Naive thymus-derived CD8-positive, alpha-beta T cell (primary cell): ENCODE data around the gene ZNF165. TPM values are rescaled to one million over a fixed set of nuclear protein-coding genes. Genes with fewer than 3 reads are reported as not detected.
"Not testable (repeated sequence)": the region's sequence is repeated elsewhere in the genome, so short reads cannot be mapped to it uniquely, and the experiment has no call there.

ENCODE experiments used
- ATAC-seq, 2 donors: fragments of 150-1000 bp; cut with Tn5 transposase in 1 of 2; sonication (Bioruptor Pico), chemical (Tn5 transposase) in 1 of 2; 1 replicate in 1 of 2; 2 replicates in 1 of 2; pipeline ENCODE4 v1.10.0; 2021; ENCODE audit warnings: mild to moderate bottlenecking in 2 of 2, moderate library complexity in 2 of 2
- POLR2A ChIA-PET: fragments of 350-600 bp; sonication (Branson Sonifier 250); formaldehyde crosslinking; loops from one replicate; lab custom pipeline; 2021; ENCODE audit warnings: antibody characterized with exemption; lab: Charles Lee
- DNase-seq, 10 donors: peaks; one replicate each; pipeline versions ENCODE4 v3.0.0 to v3.0.0-alpha.2; 2020 to 2022
- H3K27ac Mint-ChIP-seq, 10 donors: one replicate each; pipeline ENCODE4 v1.8.0; 2020 to 2022; ENCODE audit warnings: mild to moderate bottlenecking in 10 of 10, mixed read lengths in 10 of 10, moderate library complexity in 4 of 10, inconsistent platforms in 1 of 10
- H3K27me3 Mint-ChIP-seq, 5 donors: one replicate each; pipeline ENCODE4 v1.8.0; 2021 to 2022; ENCODE audit warnings: mixed read lengths in 5 of 5
- H3K36me3 Mint-ChIP-seq, 3 donors: one replicate each; pipeline ENCODE4 v1.8.0; 2020 to 2022; ENCODE audit warnings: mixed read lengths in 3 of 3, mild to moderate bottlenecking in 2 of 3, inconsistent platforms in 1 of 3
- H3K4me1 Mint-ChIP-seq, 4 donors: one replicate each; pipeline ENCODE4 v1.8.0; 2021 to 2022; ENCODE audit warnings: mixed read lengths in 4 of 4
- H3K4me3 Mint-ChIP-seq, 10 donors: one replicate each; pipeline ENCODE4 v1.8.0; 2020 to 2022; ENCODE audit warnings: mild to moderate bottlenecking in 10 of 10, mixed read lengths in 10 of 10, moderate library complexity in 6 of 10, inconsistent platforms in 1 of 10
- H3K9me3 Mint-ChIP-seq, 9 donors: one replicate each; pipeline ENCODE4 v1.8.0; 2020 to 2022; ENCODE audit warnings: mixed read lengths in 9 of 9, mild to moderate bottlenecking in 3 of 9, inconsistent platforms in 1 of 9, moderate library complexity in 1 of 9
- polyA plus RNA-seq, 3 donors: library from polyadenylated mRNA; unstranded; fragments of 300-500 nt; fragmentation: Illumina TruSeq; gene quantifications; one replicate each; pipeline ENCODE4 v1.2.3, GENCODE V29; 2021
- total RNA-seq, 8 experiments: library from RNA in 2 of 8; stranded (reverse) in 2 of 8; gene quantifications; one replicate each; pipeline ENCODE4 v1.2.3 and lab custom pipeline; 2021 to 2026

Gene ZNF165
- total RNA-seq (1 to 10 TPM in 1 of 2 experiments, under 1 TPM in 1; 0.83 to 1.0 TPM), polyA plus RNA-seq (1 to 10 TPM in 1 of 3 donors, under 1 TPM in 2; 0.44 to 1.3 (median 0.90) TPM), total RNA-seq (lab: John Stamatoyannopoulos, UW) (7.3 to 25.1 (median 14.1) reads per million in 6 experiments)

DNA sequence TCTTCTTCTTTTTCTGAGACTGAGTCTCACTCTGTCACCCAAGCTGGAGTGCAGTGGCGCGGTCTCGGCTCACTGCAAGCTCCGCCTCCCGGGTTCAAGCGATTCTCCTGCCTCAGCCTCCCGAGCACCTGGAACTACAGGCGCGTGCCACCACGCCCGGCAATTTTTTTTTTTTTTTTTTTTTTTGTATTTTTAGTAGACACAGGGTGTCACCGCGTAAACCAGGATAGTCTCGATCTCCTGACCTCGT, at the start of gene ZNF165:
Gene ZNF165 (plus strand): TSS at position 188 of the 250 bp plus-strand sequence. CDS start 4,913 bp downstream, outside the sequence.
- H3K27me3 Mint-ChIP-seq, DNase-seq, H3K36me3 Mint-ChIP-seq, H3K9me3 Mint-ChIP-seq: not testable (repeated sequence)
- Mint-ChIP-seq H3K27ac (peak within 1 kb of the TSS; percentile 87 to 100 (median 100)), H3K4me1 (peaks cover 11 to 32% (median 18%) of the 10 kb centered on the region in 4 donors), H3K4me3 (peak within 1 kb of the TSS; percentile 70 to 98 (median 98))
- peak; percentile 21 to 29 for ATAC-seq
- POLR2A ChIA-PET, result interaction anchor here (0.7 to 1.7 kb wide), 9 partner anchors 25 to 1548 kb away, joined by 3 to 13 read pairs (median 6); partner anchors contain the start of genes ZKSCAN8 and ZNF184

DNA sequence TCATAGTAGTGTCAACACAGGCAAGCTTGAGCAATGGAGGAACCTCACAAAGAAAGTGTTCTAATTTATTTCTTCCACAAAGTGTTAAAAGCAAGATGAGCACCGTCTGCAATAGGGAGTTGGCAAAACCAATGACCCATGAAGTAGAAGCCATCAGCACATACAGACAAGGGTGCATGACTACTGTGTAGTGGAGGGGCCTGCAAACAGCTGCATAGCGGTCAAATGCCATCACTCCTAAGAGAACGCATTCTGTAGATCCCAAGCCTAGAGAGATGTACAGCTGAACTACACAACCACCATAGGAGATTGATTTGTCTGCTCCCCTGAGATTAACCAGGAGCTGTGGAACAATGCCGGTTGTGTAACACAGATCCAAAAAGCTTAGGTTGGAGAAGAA, 26.8 kb upstream of the ZNF165 start:
- Mint-ChIP-seq H3K9me3 (no peaks in the 10 kb centered on the region), H3K4me1 (no peaks in the 10 kb centered on the region), H3K27ac (no peak overlapping the region), H3K27me3 (peaks cover 24 to 34% (median 26%) of the 10 kb centered on the region in 5 donors), H3K4me3 (no peak overlapping the region), H3K36me3 (no peaks in the 10 kb centered on the region)
- POLR2A ChIA-PET, result no interaction called here
- no peak for ATAC-seq
- DNase-seq, result no peak

DNA sequence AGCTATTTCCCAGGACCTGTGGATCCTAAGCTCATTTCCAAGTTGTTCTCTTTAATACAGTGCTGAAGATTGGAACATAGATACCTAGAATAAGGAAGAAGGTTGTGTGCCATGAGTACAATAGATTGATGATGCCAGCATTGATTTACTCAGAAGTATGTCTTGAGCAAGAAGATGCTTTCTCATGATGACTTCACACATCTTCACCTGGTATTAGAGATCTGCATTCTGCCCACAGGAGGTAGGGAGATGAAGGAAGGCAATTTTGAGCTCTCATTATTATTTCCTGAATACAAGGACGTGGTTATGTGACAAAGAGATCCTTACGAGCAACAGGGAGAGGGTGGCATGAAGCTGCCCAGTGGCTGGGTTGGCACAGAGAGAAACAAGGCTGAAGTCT, 20.0 kb upstream of the ZNF165 start:
- H3K4me3 Mint-ChIP-seq, result no peak overlapping the region
- no peaks in the 10 kb centered on the region for H3K36me3 Mint-ChIP-seq
- no peaks in the 10 kb centered on the region for H3K9me3 Mint-ChIP-seq
- ATAC-seq (no peak), DNase-seq (no peak)
- peaks cover 25 to 42% (median 33%) of the 10 kb centered on the region in 5 donors for H3K27me3 Mint-ChIP-seq
- POLR2A ChIA-PET, result no interaction called here
- peaks cover 0 to 5% (median under 1%) of the 10 kb centered on the region in 4 donors for H3K4me1 Mint-ChIP-seq
- no peak overlapping the region for H3K27ac Mint-ChIP-seq

DNA sequence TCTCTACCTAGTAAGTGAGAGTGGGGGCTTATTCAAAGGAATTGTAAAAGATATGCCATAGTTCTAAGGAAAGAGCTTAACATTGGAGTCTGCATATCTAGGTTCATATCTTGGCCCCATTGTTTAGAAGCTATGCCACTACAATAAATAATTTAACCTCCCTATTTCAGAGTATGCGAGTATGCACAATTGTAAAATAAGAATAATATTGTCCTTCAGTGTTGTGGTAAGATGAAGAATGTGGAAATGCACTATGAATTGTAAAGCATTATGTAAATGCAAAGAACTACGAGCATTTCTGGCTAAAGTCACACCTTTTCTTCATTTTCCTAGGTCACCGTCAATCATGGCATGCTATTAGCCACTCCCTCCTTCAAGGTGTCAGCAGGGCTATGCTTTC, 16.1 kb upstream of the ZNF165 start:
- POLR2A ChIA-PET, result no interaction called here
- DNase-seq (no peak), ATAC-seq (no peak)
- Mint-ChIP-seq H3K36me3 (no peaks in the 10 kb centered on the region), H3K9me3 (no peaks in the 10 kb centered on the region), H3K27ac (no peak overlapping the region), H3K4me3 (no peak overlapping the region), H3K4me1 (peaks cover 0 to 5% (median under 1%) of the 10 kb centered on the region in 4 donors), H3K27me3 (peaks cover 32 to 61% (median 54%) of the 10 kb centered on the region in 5 donors)

DNA sequence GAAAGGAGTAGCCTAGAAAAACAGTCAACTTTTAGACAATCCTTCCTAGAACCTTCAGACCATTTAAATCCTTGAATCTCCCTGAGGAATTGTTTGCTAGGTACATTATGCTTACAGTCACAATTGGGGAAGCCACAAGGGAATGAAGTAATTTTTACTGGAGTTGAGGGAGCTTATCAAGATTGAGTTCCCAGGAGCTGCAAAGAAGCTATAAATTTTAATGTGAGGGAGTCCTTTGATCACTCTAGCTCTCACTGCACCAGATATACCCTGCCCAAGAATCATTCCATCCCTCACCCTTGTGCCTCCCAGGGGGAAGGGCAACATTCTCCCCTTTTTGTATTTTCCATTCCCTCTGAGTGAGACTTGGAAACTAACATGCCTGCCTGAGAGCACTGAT, 12.3 kb upstream of the ZNF165 start:
- H3K4me3 Mint-ChIP-seq, result no peak overlapping the region
- DNase-seq, result no peak
- H3K27ac Mint-ChIP-seq, result no peak overlapping the region
- H3K4me1 Mint-ChIP-seq, result no peaks in the 10 kb centered on the region
- H3K27me3 Mint-ChIP-seq, result peaks cover 26 to 47% (median 43%) of the 10 kb centered on the region in 5 donors
- POLR2A ChIA-PET, result no interaction called here
- H3K9me3 Mint-ChIP-seq, result no peaks in the 10 kb centered on the region
- no peak for ATAC-seq
- H3K36me3 Mint-ChIP-seq, result no peaks in the 10 kb centered on the region

DNA sequence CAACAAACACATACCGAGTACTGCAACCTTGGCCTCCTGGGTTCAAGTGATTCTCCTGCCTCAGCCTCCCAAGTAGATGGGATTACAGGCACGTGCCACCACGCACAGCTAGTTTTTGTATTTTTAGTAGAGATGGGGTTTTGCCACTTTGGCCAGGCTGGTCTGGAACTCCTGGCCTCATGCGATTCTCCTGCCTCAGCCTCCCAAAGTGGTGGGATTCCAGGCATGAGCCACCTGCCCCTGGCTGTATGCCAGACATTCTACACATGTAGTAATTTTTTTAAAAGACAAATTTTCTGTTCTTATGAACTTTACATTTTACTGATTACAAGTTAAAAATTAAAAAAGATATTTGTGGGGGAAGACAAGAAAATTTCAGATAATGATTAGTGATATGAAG, 9.4 kb upstream of the ZNF165 start:
- POLR2A ChIA-PET, ATAC-seq, H3K4me1 Mint-ChIP-seq, H3K9me3 Mint-ChIP-seq, DNase-seq, H3K4me3 Mint-ChIP-seq, H3K27ac Mint-ChIP-seq, H3K36me3 Mint-ChIP-seq: not testable (repeated sequence)
- peaks cover 17 to 32% (median 29%) of the 10 kb centered on the region in 5 donors for H3K27me3 Mint-ChIP-seq

DNA sequence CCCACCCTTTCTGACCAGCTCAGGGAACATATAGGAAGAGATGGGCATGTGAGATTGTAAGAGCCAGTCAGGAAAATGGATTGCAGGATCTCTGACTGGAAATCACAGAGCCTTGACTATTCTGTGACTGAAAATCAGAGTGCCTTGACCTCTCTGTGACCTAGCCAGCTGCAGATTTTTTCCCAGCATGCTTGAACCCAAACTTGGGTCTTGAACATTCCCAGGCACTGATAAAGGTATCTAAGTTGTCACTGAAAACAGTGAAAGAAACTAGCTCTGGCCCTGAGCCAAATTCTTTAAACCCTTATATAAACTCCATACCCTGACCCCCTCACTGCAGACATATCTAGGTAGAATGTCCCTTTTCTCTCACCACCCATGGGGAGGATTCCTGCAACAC, 2.3 kb upstream of the ZNF165 start:
- POLR2A ChIA-PET, result no interaction called here
- H3K9me3 Mint-ChIP-seq, result no peaks in the 10 kb centered on the region
- H3K27me3 Mint-ChIP-seq, result peaks cover 0 to 3% (median 1%) of the 10 kb centered on the region in 5 donors
- no peak for ATAC-seq
- DNase-seq, result no peak
- no peaks in the 10 kb centered on the region for H3K36me3 Mint-ChIP-seq
- H3K4me1 Mint-ChIP-seq, result peaks cover 11 to 32% (median 18%) of the 10 kb centered on the region in 4 donors
- H3K4me3 Mint-ChIP-seq, result peak overlapping the region in 3 of 10 donors; percentile 13 to 98 (median 35)
- peak overlapping the region in 6 of 10 donors; percentile 32 to 100 (median 63) for H3K27ac Mint-ChIP-seq

DNA sequence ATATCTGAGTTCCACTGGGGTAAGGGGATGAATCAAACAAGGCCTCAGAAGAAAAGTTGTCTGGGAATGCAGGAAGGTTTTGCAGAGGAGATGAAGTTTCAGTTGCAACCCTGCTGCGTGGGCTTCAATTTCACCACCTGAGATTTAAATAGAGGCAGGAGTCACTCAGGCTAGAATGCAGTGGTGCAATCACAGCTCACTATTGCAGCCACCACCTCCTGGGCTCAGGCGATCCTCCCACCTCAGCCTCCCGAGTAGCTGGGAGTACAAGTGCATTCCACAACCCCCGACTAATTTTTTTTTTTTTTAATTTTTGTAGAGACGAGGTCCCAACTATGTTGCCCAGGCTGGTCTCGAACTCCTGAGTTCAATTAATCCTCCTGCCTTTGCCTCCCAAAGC, 1.5 kb upstream of the ZNF165 start:
- POLR2A ChIA-PET, result no interaction called here
- ATAC-seq (no peak), DNase-seq (no peak)
- Mint-ChIP-seq H3K27me3 (peaks cover 0 to under 1% (median 0%) of the 10 kb centered on the region in 5 donors), H3K36me3 (no peaks in the 10 kb centered on the region), H3K27ac (peak overlapping the region in 7 of 10 donors; percentile 43 to 100 (median 87)), H3K4me1 (peaks cover 11 to 32% (median 18%) of the 10 kb centered on the region in 4 donors), H3K4me3 (peak overlapping the region in 9 of 10 donors; percentile 11 to 98 (median 63)), H3K9me3 (no peaks in the 10 kb centered on the region)

DNA sequence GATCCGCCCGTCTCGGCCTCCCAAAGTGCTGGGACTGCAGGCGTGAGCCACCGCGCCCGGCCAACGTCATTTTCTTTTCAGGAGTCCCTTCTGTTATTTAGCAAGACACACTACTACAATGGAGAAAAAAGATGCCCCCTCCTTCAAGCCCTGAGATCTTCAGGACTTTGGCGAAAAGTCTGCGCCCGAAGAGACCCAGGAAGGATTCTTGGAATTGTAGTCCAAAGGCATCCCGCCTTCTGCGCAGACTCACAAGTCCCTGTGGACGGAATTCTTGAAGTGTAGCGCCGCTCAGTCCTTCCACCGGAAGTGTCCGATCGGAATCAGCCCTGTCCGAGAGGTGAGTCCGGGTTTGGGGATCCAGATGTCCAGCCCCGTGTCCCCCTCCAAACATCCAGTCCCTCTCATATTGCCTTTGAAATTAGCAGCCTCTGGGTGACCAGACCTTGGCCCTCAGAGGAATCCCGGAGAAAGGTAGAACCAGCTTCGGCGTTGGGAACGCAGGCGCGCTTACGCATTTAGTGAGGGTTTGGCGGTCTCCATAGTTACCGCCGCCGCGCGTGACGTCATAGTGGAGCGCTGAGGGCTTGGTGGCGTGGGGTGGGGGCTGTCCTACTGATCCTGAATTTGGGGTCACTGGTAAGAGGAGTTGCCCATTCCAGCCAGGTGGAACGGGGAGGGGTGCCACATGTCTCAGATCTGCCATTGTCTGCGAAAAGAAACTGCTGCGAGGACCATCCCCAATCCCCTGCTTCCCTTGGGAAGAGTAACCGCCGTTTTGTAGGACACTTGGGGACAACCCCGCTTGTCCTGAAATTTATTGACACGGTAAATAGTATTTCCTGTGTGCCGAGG, 490 bp downstream of the ZNF165 start:
- POLR2A ChIA-PET, result interaction anchor here (0.6 to 1.7 kb wide), 13 partner anchors 12 to 1548 kb away, joined by 3 to 13 read pairs (median 3); partner anchors contain the start of genes ZKSCAN4, ZKSCAN8 and ZNF184
- ATAC-seq, result peak; percentile 72 to 77
- no peaks in the 10 kb centered on the region for H3K27me3 Mint-ChIP-seq

DNA sequence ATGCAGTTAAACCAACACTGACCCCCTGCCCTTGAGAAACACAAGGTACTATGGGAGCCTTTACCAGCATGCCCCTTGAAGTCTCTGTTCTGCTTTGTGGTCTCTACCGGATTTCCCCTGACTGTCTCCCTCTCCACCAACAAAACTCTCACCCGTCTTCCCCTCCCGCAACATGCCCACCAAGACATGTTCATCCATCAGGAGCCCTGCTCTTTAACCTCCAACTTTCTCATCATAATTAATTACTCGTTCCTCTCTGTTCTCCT, 1.1 kb downstream of the ZNF165 start:
- ATAC-seq (peak; percentile 71), DNase-seq (peak in 7 of 10 donors; percentile 25 to 79 (median 69))
- H3K4me3 Mint-ChIP-seq, result peak overlapping the region; percentile 70 to 98 (median 98)
- no peaks in the 10 kb centered on the region for H3K9me3 Mint-ChIP-seq
- peak overlapping the region; percentile 87 to 100 (median 100) for H3K27ac Mint-ChIP-seq
- peaks cover 11 to 32% (median 18%) of the 10 kb centered on the region in 4 donors for H3K4me1 Mint-ChIP-seq
- POLR2A ChIA-PET, result interaction anchor here (0.6 to 1.7 kb wide), 7 partner anchors 11 to 602 kb away, joined by 3 to 13 read pairs (median 3); partner anchors contain the start of genes ZKSCAN4 and ZKSCAN8
- no peaks in the 10 kb centered on the region for H3K27me3 Mint-ChIP-seq
- H3K36me3 Mint-ChIP-seq, result peaks cover 0 to 10% (median 8%) of the 10 kb centered on the region in 3 donors

More for the DNA sequence above, 490 bp downstream of the ZNF165 start:
- H3K4me1 Mint-ChIP-seq, result peaks cover 11 to 32% (median 18%) of the 10 kb centered on the region in 4 donors
- H3K9me3 Mint-ChIP-seq, result no peaks in the 10 kb centered on the region
- H3K4me3 Mint-ChIP-seq, result peak overlapping the region; percentile 70 to 98 (median 98)
- H3K36me3 Mint-ChIP-seq, result peaks cover 0 to 6% (median 3%) of the 10 kb centered on the region in 3 donors
- DNase-seq, result peak; percentile 81 to 99 (median 94)
- H3K27ac Mint-ChIP-seq, result peak overlapping the region; percentile 87 to 100 (median 100)

DNA sequence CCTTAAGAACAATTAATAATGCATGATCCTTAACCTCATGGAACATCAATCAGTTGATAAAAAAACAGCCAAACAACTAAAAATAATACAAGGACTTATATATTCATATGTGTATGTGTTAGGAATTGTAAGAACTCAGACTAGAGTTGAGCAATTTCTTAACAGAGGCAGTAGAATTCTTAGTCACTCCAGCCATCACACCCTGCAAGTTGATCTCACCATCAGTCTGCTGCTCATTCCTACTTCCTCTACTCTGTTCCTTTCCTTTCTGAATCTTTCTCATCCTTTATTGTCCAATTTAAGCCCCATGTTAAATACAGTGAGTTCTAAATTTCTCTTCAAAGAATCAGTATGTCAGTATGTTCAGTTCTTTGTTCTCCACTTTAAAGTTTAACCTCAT, 2.6 kb downstream of the ZNF165 start:
- peaks cover 0 to 4% (median 0%) of the 10 kb centered on the region in 5 donors for H3K27me3 Mint-ChIP-seq
- H3K4me3 Mint-ChIP-seq, result peak overlapping the region in 4 of 10 donors; percentile 0 to 49 (median 14)
- no peak for DNase-seq
- H3K9me3 Mint-ChIP-seq, result peaks cover 0 to 7% (median 5%) of the 10 kb centered on the region in 9 donors
- no peak for ATAC-seq
- POLR2A ChIA-PET, result no interaction called here
- H3K36me3 Mint-ChIP-seq, result peaks cover 6 to 19% (median 19%) of the 10 kb centered on the region in 3 donors
- H3K27ac Mint-ChIP-seq, result peak overlapping the region in 8 of 10 donors; percentile 3 to 100 (median 64)
- peaks cover 11 to 32% (median 18%) of the 10 kb centered on the region in 4 donors for H3K4me1 Mint-ChIP-seq

DNA sequence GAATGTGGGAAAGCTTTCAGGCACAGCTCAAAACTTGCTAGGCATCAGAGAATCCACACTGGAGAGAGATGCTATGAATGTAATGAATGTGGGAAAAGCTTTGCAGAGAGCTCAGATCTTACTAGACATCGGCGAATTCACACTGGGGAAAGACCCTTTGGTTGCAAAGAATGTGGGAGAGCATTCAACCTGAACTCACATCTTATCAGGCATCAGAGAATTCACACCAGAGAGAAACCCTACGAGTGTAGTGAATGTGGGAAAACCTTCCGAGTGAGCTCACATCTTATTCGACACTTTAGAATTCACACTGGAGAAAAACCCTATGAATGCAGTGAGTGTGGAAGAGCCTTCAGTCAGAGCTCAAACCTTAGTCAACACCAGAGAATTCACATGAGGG, 8.7 kb downstream of the ZNF165 start:
- no peak for ATAC-seq
- peaks cover 33 to 45% (median 34%) of the 10 kb centered on the region in 3 donors for H3K36me3 Mint-ChIP-seq

More for the DNA sequence above, 8.7 kb downstream of the ZNF165 start:
- POLR2A ChIA-PET, result interaction anchor here (1.1 kb wide), 1 partner anchor 16 kb away, joined by 3 read pairs; no protein-coding TSS in a partner anchor
- H3K27me3 Mint-ChIP-seq, result peaks cover 2 to 19% (median 3%) of the 10 kb centered on the region in 5 donors
- H3K4me3 Mint-ChIP-seq, result no peak overlapping the region
- H3K9me3 Mint-ChIP-seq, result peaks cover 20 to 39% (median 28%) of the 10 kb centered on the region in 9 donors
- DNase-seq, result no peak
- H3K27ac Mint-ChIP-seq, result no peak overlapping the region
- peaks cover 0 to 3% (median 0%) of the 10 kb centered on the region in 4 donors for H3K4me1 Mint-ChIP-seq
